ENCODE data around the gene NFIX. TPM values are rescaled to one million over a fixed set of nuclear protein-coding genes. Genes with fewer than 3 reads are reported as not detected.

Gene NFIX
- total and polyA plus RNA-seq, 2 of the 13 experiments (the other 11 are each of a cell fraction or from before 2014, with no cell fraction given) = 3.4 to 5.4 TPM

- TF ChIP-seq ZSCAN12 (CRISPR knock-in tag; IDR thresholded peaks at IDR 0.05) (no peak), SP4 (CRISPR knock-in tag; IDR thresholded peaks at IDR 0.05) (no peak; the same call in 1 of the 2 replicates), RFX3 (CRISPR knock-in tag; IDR thresholded peaks at IDR 0.05) (no peak), PHF8 (CRISPR knock-in tag; IDR thresholded peaks at IDR 0.05) (peak; percentile 66), CBX5 (CRISPR knock-in tag; IDR thresholded peaks at IDR 0.05; ENCODE audit: borderline replicate concordance) (no peak), NPAS2 (CRISPR knock-in tag; IDR thresholded peaks at IDR 0.05; ENCODE audit: borderline replicate concordance) (no peak), ZNF337 (CRISPR knock-in tag; IDR thresholded peaks at IDR 0.05; ENCODE audit: borderline replicate concordance, low read depth) (no peak), SIX1 (CRISPR knock-in tag; IDR thresholded peaks at IDR 0.05; ENCODE audit: borderline replicate concordance) (no peak), ATF4 (CRISPR knock-in tag; IDR thresholded peaks at IDR 0.05) (no peak), PCBP2 (optimal IDR thresholded peaks at IDR 0.05; ENCODE audit: low read depth, low read length, poor library complexity, severe bottlenecking) (no peak), JUND (CRISPR knock-in tag; IDR thresholded peaks at IDR 0.05) (no peak), NCOA2 (CRISPR knock-in tag; IDR thresholded peaks at IDR 0.05) (no peak), MED13 (CRISPR knock-in tag; IDR thresholded peaks at IDR 0.05) (no peak), FOXO1 (CRISPR knock-in tag; IDR thresholded peaks at IDR 0.05) (no peak)
- TF ChIP-seq, protein P1, sequence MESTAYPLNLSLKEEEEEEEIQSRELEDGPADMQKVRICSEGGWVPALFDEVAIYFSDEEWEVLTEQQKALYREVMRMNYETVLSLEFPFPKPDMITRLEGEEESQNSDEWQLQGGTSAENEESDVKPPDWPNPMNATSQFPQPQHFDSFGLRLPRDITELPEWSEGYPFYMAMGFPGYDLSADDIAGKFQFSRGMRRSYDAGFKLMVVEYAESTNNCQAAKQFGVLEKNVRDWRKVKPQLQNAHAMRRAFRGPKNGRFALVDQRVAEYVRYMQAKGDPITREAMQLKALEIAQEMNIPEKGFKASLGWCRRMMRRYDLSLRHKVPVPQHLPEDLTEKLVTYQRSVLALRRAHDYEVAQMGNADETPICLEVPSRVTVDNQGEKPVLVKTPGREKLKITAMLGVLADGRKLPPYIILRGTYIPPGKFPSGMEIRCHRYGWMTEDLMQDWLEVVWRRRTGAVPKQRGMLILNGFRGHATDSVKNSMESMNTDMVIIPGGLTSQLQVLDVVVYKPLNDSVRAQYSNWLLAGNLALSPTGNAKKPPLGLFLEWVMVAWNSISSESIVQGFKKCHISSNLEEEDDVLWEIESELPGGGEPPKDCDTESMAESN (CRISPR knock-in tag; conservative IDR thresholded peaks at IDR 0.05) = no peak
- TF ChIP-seq, protein P2, sequence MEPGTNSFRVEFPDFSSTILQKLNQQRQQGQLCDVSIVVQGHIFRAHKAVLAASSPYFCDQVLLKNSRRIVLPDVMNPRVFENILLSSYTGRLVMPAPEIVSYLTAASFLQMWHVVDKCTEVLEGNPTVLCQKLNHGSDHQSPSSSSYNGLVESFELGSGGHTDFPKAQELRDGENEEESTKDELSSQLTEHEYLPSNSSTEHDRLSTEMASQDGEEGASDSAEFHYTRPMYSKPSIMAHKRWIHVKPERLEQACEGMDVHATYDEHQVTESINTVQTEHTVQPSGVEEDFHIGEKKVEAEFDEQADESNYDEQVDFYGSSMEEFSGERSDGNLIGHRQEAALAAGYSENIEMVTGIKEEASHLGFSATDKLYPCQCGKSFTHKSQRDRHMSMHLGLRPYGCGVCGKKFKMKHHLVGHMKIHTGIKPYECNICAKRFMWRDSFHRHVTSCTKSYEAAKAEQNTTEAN (CRISPR knock-in tag; conservative IDR thresholded peaks at IDR 0.05) = no peak
- TF ChIP-seq, protein P3, sequence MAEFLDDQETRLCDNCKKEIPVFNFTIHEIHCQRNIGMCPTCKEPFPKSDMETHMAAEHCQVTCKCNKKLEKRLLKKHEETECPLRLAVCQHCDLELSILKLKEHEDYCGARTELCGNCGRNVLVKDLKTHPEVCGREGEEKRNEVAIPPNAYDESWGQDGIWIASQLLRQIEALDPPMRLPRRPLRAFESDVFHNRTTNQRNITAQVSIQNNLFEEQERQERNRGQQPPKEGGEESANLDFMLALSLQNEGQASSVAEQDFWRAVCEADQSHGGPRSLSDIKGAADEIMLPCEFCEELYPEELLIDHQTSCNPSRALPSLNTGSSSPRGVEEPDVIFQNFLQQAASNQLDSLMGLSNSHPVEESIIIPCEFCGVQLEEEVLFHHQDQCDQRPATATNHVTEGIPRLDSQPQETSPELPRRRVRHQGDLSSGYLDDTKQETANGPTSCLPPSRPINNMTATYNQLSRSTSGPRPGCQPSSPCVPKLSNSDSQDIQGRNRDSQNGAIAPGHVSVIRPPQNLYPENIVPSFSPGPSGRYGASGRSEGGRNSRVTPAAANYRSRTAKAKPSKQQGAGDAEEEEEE (CRISPR knock-in tag; IDR thresholded peaks at IDR 0.05; ENCODE audit: borderline replicate concordance) = no peak
These were observed 526 bp downstream of the NFIX start (continued) for GRCh38 chr19:12995596-12996405.
